A673 (cell line): ENCODE results near the gene MYCT1. TPM values are rescaled to one million over a fixed set of nuclear protein-coding genes. Genes with fewer than 3 reads are reported as not detected.

ENCODE experiments used
- BruUV-seq: library from RNA; stranded (reverse); fragments of 400-500 nt; replicated peaks from 2 replicates; lab custom pipeline; 2021; lab: Mats Ljungman, UMichigan
- CTCF ChIA-PET: fragments of 300-600 bp; sonication (Branson Sonifier 250); formaldehyde crosslinking; loops from one replicate; lab custom pipeline; 2022; ENCODE audit warnings: antibody characterized with exemption; lab: Charles Lee
- POLR2A ChIA-PET: fragments of 300-600 bp; sonication (Branson Sonifier 250); formaldehyde crosslinking; loops from one replicate; lab custom pipeline; 2022; ENCODE audit warnings: antibody characterized with exemption; ENCODE audit not compliant: low non-redundant PET; lab: Charles Lee
- DNase-seq: peaks from one replicate; pipeline ENCODE4 v3.0.0-alpha.2; 2015; ENCODE audit warnings: low spot score
- H3K27ac ChIP-seq: fragments of 200-600 bp; sonication (generic); 2 replicates; pipeline ENCODE4 v1.5.1; 2016; ENCODE audit warnings: mixed run types, low read depth, mild to moderate bottlenecking, mixed read lengths, antibody characterized with exemption, low read length; ENCODE audit not compliant: poor library complexity, severe bottlenecking
- H3K27me3 ChIP-seq: fragments of 200-600 bp; sonication (generic); replicated peaks from 2 replicates; pipeline ENCODE4 v1.6.1; 2017; ENCODE audit warnings: mixed run types, low read depth, mild to moderate bottlenecking, mixed read lengths, antibody characterized with exemption, low read length; ENCODE audit not compliant: insufficient read depth, poor library complexity
- H3K36me3 ChIP-seq: fragments of 200-600 bp; sonication (generic); 2 replicates; pipeline ENCODE4 v1.6.1; 2016; ENCODE audit warnings: mixed run types, mild to moderate bottlenecking, mixed read lengths, antibody characterized with exemption, low read length; ENCODE audit not compliant: insufficient read depth, poor library complexity, severe bottlenecking
- H3K4me1 ChIP-seq: fragments of 200-600 bp; sonication (generic); 2 replicates; pipeline ENCODE4 v1.6.1; 2017; ENCODE audit warnings: mixed run types, mild to moderate bottlenecking, mixed read lengths, antibody characterized with exemption, low read length; ENCODE audit not compliant: insufficient read depth, poor library complexity, severe bottlenecking
- H3K4me3 ChIP-seq: fragments of 200-600 bp; sonication (generic); 2 replicates; pipeline ENCODE4 v1.5.1; 2016; ENCODE audit warnings: low read depth, mixed run types, mild to moderate bottlenecking, mixed read lengths, low read length; ENCODE audit not compliant: poor library complexity, severe bottlenecking
- H3K9me3 ChIP-seq: fragments of 200-600 bp; sonication (generic); 2 replicates; pipeline ENCODE4 v1.6.1; 2016; ENCODE audit warnings: mixed run types, low read depth, mild to moderate bottlenecking, mixed read lengths, antibody characterized with exemption, low read length; ENCODE audit not compliant: poor library complexity, severe bottlenecking
- EZH2 ChIP-seq: fragments of 200-600 bp; sonication (generic); IDR thresholded peaks from 2 replicates; pipeline ENCODE4 v1.6.1; 2017; ENCODE audit warnings: borderline replicate concordance, low read depth, mild to moderate bottlenecking, mixed read lengths, antibody characterized with exemption, low read length; ENCODE audit not compliant: poor library complexity, severe bottlenecking
- intact Hi-C: fragments of 100-400 bp; cut with micrococcal nuclease; formaldehyde crosslinking; loops from one replicate; pipeline ENCODE4 v1.10.0; 2022; ENCODE audit not compliant: unreplicated experiment
- total RNA-seq: library from RNA; stranded (reverse); gene quantifications from 2 replicates; pipeline ENCODE4 v1.2.3, GENCODE V29; 2021
- TF ChIP-seq, protein P1 (sequence below): fragments of 300-800, 200-600 bp; sonication (generic); conservative IDR thresholded peaks from 2 replicates; pipeline ENCODE4 v1.5.1; 2017; ENCODE audit warnings: low read depth, mild to moderate bottlenecking, antibody characterized with exemption, low read length, moderate library complexity, mixed read lengths

MYCT1 gene
- total RNA-seq, 1 experiment from 2014 or later = not detected

DNA sequence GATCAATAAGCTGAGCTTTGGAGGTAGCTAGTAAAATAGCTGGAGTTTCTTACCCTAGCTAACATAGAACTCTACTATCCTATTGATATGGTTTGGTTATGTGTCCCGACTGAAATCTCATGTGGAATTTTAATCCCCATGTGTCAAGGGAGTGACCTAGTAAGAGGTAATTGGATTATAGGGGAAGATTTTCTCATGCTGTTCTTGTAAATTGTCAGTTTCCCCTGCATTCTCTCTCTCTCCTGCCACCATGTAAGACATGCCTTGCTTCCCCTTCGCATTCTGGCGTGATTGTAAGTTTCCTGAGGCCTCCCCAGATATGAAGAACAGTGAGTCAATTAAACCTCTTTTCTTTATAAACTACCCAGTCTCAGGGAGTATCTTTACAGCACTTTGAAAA is 35.9 kb upstream of the MYCT1 start:
- intact Hi-C loops = no loop called here
- H3K27me3 ChIP-seq = no peaks in the 10 kb centered on the region
- no peak overlapping the region for H3K27ac ChIP-seq
- CTCF ChIA-PET = no interaction called here
- H3K9me3 ChIP-seq = no peaks in the 10 kb centered on the region
- H3K36me3 ChIP-seq = no peaks in the 10 kb centered on the region
- no TSS peak for BruUV-seq
- no peak overlapping the region for H3K4me3 ChIP-seq
- POLR2A ChIA-PET = no interaction called here
- peak; percentile 62 for DNase-seq
- no peak for TF ChIP-seq EZH2
- TF ChIP-seq, protein P1, sequence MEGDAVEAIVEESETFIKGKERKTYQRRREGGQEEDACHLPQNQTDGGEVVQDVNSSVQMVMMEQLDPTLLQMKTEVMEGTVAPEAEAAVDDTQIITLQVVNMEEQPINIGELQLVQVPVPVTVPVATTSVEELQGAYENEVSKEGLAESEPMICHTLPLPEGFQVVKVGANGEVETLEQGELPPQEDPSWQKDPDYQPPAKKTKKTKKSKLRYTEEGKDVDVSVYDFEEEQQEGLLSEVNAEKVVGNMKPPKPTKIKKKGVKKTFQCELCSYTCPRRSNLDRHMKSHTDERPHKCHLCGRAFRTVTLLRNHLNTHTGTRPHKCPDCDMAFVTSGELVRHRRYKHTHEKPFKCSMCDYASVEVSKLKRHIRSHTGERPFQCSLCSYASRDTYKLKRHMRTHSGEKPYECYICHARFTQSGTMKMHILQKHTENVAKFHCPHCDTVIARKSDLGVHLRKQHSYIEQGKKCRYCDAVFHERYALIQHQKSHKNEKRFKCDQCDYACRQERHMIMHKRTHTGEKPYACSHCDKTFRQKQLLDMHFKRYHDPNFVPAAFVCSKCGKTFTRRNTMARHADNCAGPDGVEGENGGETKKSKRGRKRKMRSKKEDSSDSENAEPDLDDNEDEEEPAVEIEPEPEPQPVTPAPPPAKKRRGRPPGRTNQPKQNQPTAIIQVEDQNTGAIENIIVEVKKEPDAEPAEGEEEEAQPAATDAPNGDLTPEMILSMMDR = no peak
- no peaks in the 10 kb centered on the region for H3K4me1 ChIP-seq

DNA sequence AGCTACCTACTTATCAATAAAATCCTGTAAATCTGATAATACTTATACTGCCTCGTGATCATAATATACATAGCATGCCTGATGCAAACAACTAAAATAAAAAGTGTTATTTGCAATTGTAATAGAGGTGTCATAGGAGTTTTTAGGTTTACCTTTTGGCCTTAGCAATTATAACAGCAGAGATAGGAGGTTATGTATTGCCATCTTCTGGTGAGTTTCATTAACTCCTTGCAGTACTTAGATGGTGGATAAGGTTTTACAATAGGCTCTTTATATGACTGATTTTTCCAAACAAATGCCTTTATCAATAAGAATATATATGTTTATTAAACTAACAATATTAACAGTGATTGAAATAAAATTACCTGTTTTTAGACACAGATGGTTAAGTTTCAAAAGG is 27.8 kb upstream of the MYCT1 start:
- peak; percentile 40 for DNase-seq
- Histone ChIP-seq H3K27me3 (no peaks in the 10 kb centered on the region), H3K4me3 (no peak overlapping the region), H3K27ac (no peak overlapping the region), H3K9me3 (no peaks in the 10 kb centered on the region), H3K4me1 (no peaks in the 10 kb centered on the region), H3K36me3 (no peaks in the 10 kb centered on the region)
- TF ChIP-seq, protein P1 = peak; percentile 55
- no peak for TF ChIP-seq EZH2
- ChIA-PET CTCF (interaction anchor here (0.7 kb wide), 1 partner anchor 31 kb away, joined by 3 read pairs; no protein-coding TSS in a partner anchor), POLR2A (no interaction called here)
- BruUV-seq = no TSS peak
- intact Hi-C loops = loop anchor here (1.0 to 2.0 kb wide), 2 partner anchors 118 to 185 kb away; no protein-coding TSS in a partner anchor

DNA sequence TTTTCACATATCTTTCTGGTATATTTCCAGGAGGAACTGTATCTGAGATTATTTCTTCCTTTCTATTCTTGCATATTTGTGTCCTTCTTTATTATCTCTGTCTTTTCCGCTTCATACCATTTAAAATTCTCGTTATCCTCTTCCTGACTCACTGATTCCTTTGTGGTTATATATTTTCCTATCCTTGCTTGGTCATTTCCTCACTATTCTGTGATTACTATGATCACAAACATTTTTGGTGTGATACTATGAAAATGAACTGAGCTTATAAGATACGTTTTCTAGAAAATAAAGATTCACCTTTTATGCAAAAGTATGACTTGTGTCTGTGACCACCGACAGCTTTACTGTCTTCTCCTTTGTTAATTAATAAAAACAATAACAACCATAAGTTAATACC is 26.5 kb upstream of the MYCT1 start:
- CTCF ChIA-PET = no interaction called here

DNA sequence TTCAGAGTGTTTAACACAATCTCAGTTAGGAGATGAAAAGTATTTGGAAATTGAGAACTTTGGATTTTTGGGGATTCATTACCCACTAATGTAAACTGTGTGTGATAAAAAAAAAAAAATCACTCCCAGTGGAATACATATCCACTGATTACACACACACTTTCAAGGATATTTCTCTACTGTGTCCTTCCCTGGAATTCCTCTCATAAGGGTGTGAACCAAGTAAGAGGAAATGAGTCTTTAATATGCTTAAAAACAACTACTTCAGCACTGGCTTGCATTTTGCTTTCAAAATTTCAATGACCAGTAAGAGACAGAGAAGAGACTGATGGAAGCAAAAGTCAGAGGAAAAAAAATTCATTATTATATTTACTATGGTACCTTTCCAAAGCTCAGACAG is 24.5 kb upstream of the MYCT1 start:
- H3K4me1 ChIP-seq = no peaks in the 10 kb centered on the region
- H3K27me3 ChIP-seq = no peaks in the 10 kb centered on the region
- ChIA-PET POLR2A (no interaction called here), CTCF (no interaction called here)
- no peaks in the 10 kb centered on the region for H3K9me3 ChIP-seq
- intact Hi-C loops = no loop called here
- TF ChIP-seq, protein P1 = no peak
- TF ChIP-seq EZH2 = no peak
- no peak for DNase-seq
- no peak overlapping the region for H3K4me3 ChIP-seq
- BruUV-seq = no TSS peak
- H3K36me3 ChIP-seq = no peaks in the 10 kb centered on the region
- H3K27ac ChIP-seq = no peak overlapping the region

More for the DNA sequence above, 26.5 kb upstream of the MYCT1 start:
- Histone ChIP-seq H3K27ac (no peak overlapping the region), H3K4me3 (no peak overlapping the region), H3K27me3 (no peaks in the 10 kb centered on the region), H3K9me3 (no peaks in the 10 kb centered on the region), H3K4me1 (no peaks in the 10 kb centered on the region), H3K36me3 (no peaks in the 10 kb centered on the region)
- TF ChIP-seq EZH2 = no peak
- intact Hi-C loops = loop anchor here (2.0 kb wide), 1 partner anchor 186 kb away; no protein-coding TSS in a partner anchor
- POLR2A ChIA-PET = no interaction called here
- no peak for DNase-seq
- no TSS peak for BruUV-seq
